ENCODE results near the gene SPOCK3.
"Not testable (repeated sequence)": the region's sequence is repeated elsewhere in the genome, so short reads cannot be mapped to it uniquely, and the experiment has no call there.

SPOCK3 gene

GRCh38 chr4:167234316-167234881 lies at the start of gene SPOCK3:
TSS of gene SPOCK3 (minus strand) at chr4:167234494.
- no peak for FAIRE-seq

GRCh38 chr4:167282171-167282864 lies 48.0 kb upstream of the SPOCK3 start:
- FAIRE-seq: no peak

GRCh38 chr4:167281545-167281944 lies 47.3 kb upstream of the SPOCK3 start:
- FAIRE-seq: not testable (repeated sequence)

GRCh38 chr4:167274351-167274750 lies 40.1 kb upstream of the SPOCK3 start:
- FAIRE-seq: no peak

GRCh38 chr4:167265231-167265630 lies 30.9 kb upstream of the SPOCK3 start:
- no peak for FAIRE-seq

GRCh38 chr4:167248271-167248670 lies 14.0 kb upstream of the SPOCK3 start:
- no peak for FAIRE-seq

GRCh38 chr4:167239627-167240026 lies 5.3 kb upstream of the SPOCK3 start:
- no peak for FAIRE-seq

- FAIRE-seq: no peak
Observed at GRCh38 chr4:167238226-167238625, 3.9 kb upstream of the SPOCK3 start.

GRCh38 chr4:167233685-167234315 lies 494 bp downstream of the SPOCK3 start:
- no peak for FAIRE-seq

- no peak for FAIRE-seq
Observed at GRCh38 chr4:167232805-167233684, 1.2 kb downstream of the SPOCK3 start.

GRCh38 chr4:167230744-167231143 lies 3.5 kb downstream of the SPOCK3 start:
- FAIRE-seq: no peak

- no peak for FAIRE-seq
Observed at GRCh38 chr4:167222099-167222498, 12.2 kb downstream of the SPOCK3 start.

GRCh38 chr4:167221084-167221483 lies 13.2 kb downstream of the SPOCK3 start:
- FAIRE-seq: no peak

GRCh38 chr4:167218022-167218608 lies 16.2 kb downstream of the SPOCK3 start:
- no peak for FAIRE-seq

- FAIRE-seq: no peak
Observed at GRCh38 chr4:167216783-167217182, 17.5 kb downstream of the SPOCK3 start.

- no peak for FAIRE-seq
Observed at GRCh38 chr4:167210166-167210565, 24.1 kb downstream of the SPOCK3 start.

GRCh38 chr4:167196344-167197012 lies 37.8 kb downstream of the SPOCK3 start:
- FAIRE-seq: no peak

- FAIRE-seq: no peak
Observed at GRCh38 chr4:167190379-167190778, 43.9 kb downstream of the SPOCK3 start.

GRCh38 chr4:167185465-167185864 lies 48.8 kb downstream of the SPOCK3 start:
- FAIRE-seq: no peak

GRCh38 chr4:167183036-167183435 lies 51.3 kb downstream of the SPOCK3 start:
- FAIRE-seq: no peak

GRCh38 chr4:167177925-167178324 lies 56.4 kb downstream of the SPOCK3 start:
- FAIRE-seq: no peak

- no peak for FAIRE-seq
Observed at GRCh38 chr4:167176723-167177367, 57.4 kb downstream of the SPOCK3 start.

Data from TTC549 (cell line).